ENCODE measurements around the gene SCFD2.

GRCh38 chr4:53371049-53371448 lies 5.2 kb upstream of the SCFD2 start:
- TF ChIP-seq EP300 (IDR thresholded peaks at IDR 0.05) (no peak), CTCF (IDR thresholded peaks at IDR 0.05) (no peak), RAD21 (conservative IDR thresholded peaks at IDR 0.05 in 1 of 2, IDR thresholded peaks at IDR 0.05 in 1 of 2) (no peak), USF2 (IDR thresholded peaks at IDR 0.05) (no peak), ZFP36 (IDR thresholded peaks at IDR 0.05; ENCODE audit: borderline replicate concordance, partially characterized antibody) (no peak), CHD2 (IDR thresholded peaks at IDR 0.05; ENCODE audit: low read length, partially characterized antibody) (no peak), REST (IDR thresholded peaks at IDR 0.05) (no peak), TP53 (CRISPR knock-in tag; IDR thresholded peaks at IDR 0.05) (no peak), RFX5 (IDR thresholded peaks at IDR 0.05) (no peak)
